ENCODE measurements around the gene ADSL. TPM values are rescaled to one million over a fixed set of nuclear protein-coding genes. Genes with fewer than 3 reads are reported as not detected.

ADSL gene
- total and polyA plus RNA-seq, 8 donors: 18.9 to 35.7 (median 25.1) TPM

DNA sequence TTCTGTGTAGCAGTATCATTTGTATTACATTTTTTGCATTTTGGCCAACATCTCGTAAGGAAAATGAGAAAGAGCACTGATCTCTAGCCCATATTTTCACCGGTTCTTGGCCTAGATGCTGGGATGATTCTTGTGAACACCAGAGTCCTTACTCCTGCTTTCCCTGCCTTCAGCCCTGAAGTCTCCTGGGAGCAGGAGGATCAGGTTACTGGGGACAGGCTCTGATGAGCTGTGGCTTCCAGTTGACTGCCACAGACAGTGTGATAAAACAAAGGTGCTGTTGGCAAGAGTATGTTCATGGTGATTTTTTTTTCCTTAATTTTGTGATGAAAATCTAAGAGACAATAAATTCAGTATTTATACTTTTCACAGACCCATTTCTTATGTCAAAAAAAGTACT is 34.2 kb upstream of the ADSL start:
- TF ChIP-seq CTCF (IDR thresholded peaks at IDR 0.05): no peak
- Histone ChIP-seq H3K27ac (no peak overlapping the region), H3K4me1 (no peaks in the 10 kb centered on the region), H3K4me3 (no peak overlapping the region), H3K27me3 (no peaks in the 10 kb centered on the region), H3K36me3 (peaks cover 0 to 74% (median 30%) of the 10 kb centered on the region in 3 donors), H3K9me3 (no peaks in the 10 kb centered on the region)
- intact Hi-C loops (cut with DNase I): no loop called here
- no peak for ATAC-seq
- 94 to 96% methylated on average over 2 of the region's 2 CpGs for WGBS, 2 donors
- no peak for DNase-seq
- FAIRE-seq: no peak

DNA sequence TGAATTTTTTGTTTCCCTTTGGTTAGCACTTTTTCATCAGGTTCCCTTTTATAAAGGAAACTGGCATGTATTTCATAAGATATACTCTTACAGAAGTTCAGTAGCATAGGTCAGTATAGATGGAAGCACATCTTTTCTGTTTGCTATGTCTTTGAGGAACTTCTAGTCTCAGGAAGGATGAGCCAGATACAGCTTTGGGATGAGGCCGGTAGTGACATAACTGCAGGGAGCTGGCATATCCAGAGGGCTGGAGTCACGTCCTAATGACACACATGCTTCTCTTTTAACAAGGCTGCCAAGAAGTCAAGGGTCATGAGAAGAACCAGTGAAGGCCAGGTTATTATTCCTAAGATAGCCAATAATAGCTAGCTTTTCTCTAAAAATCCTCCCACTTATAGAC is 33.3 kb upstream of the ADSL start:
- ATAC-seq: no peak
- FAIRE-seq: no peak

DNA sequence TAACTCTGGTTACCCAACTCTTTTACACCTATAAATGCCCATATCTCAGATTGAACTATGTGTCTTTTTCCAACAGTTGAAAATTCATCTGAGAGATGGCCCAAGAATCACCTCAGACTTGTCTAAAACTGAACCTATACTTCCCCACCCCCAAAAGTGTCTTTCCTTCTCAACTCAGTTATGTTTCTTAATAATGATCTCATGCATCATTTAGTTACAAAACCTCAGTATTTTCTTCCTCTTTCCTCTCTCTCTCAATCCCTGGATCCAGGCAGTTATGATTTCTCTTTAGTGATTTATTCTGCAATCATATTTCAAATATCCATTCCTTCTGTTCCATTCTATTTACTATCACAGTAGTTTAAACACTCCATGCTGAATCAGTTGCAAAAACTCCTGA is 32.3 kb upstream of the ADSL start:
- Histone ChIP-seq H3K27ac (no peak overlapping the region), H3K4me3 (no peak overlapping the region), H3K27me3 (no peaks in the 10 kb centered on the region), H3K9me3 (no peaks in the 10 kb centered on the region), H3K4me1 (no peaks in the 10 kb centered on the region), H3K36me3 (peaks cover 0 to 67% (median 30%) of the 10 kb centered on the region in 3 donors)
- FAIRE-seq: no peak
- no peak for ATAC-seq
- TF ChIP-seq CTCF (IDR thresholded peaks at IDR 0.05): no peak
- intact Hi-C loops (cut with DNase I): no loop called here
- DNase-seq: no peak

More for the DNA sequence above, 33.3 kb upstream of the ADSL start:
- DNase-seq: no peak
- no peak overlapping the region for H3K27ac ChIP-seq
- no peaks in the 10 kb centered on the region for H3K9me3 ChIP-seq
- no peaks in the 10 kb centered on the region for H3K27me3 ChIP-seq
- no peak overlapping the region for H3K4me3 ChIP-seq
- no peaks in the 10 kb centered on the region for H3K4me1 ChIP-seq
- WGBS, 2 donors: 66 to 78% methylated on average over 2 of the region's 2 CpGs
- peaks cover 0 to 74% (median 30%) of the 10 kb centered on the region in 3 donors for H3K36me3 ChIP-seq
- TF ChIP-seq CTCF (IDR thresholded peaks at IDR 0.05): no peak
- intact Hi-C loops (cut with DNase I): no loop called here

- no peaks in the 10 kb centered on the region for H3K4me1 ChIP-seq
- no peaks in the 10 kb centered on the region for H3K9me3 ChIP-seq
- no peaks in the 10 kb centered on the region for H3K27me3 ChIP-seq
- no peak overlapping the region for H3K27ac ChIP-seq
- no peak overlapping the region for H3K4me3 ChIP-seq
- intact Hi-C loops (cut with DNase I): no loop called here
- H3K36me3 ChIP-seq: peaks cover 2 to 49% (median 27%) of the 10 kb centered on the region in 3 donors
- TF ChIP-seq CTCF (IDR thresholded peaks at IDR 0.05): no peak
- no peak for DNase-seq
- no peak for ATAC-seq
- FAIRE-seq: no peak
Observed at GRCh38 chr22:40320687-40321086, 25.6 kb upstream of the ADSL start.

- H3K9me3 ChIP-seq: no peaks in the 10 kb centered on the region
- H3K36me3 ChIP-seq: peaks cover 2 to 45% (median 15%) of the 10 kb centered on the region in 3 donors
- no peaks in the 10 kb centered on the region for H3K4me1 ChIP-seq
- whole genome bisulfite sequencing, 2 donors: 75 to 83% methylated on average over 5 of the region's 5 CpGs
- DNase-seq (no peak), ATAC-seq (no peak), FAIRE-seq (no peak)
- no peaks in the 10 kb centered on the region for H3K27me3 ChIP-seq
- no peak for TF ChIP-seq CTCF (IDR thresholded peaks at IDR 0.05)
- intact Hi-C loops (cut with DNase I): no loop called here
- no peak overlapping the region for H3K27ac ChIP-seq
- no peak overlapping the region for H3K4me3 ChIP-seq
Observed at GRCh38 chr22:40322021-40322420, 24.3 kb upstream of the ADSL start.

All from pancreas (tissue), 10 donors.